GM10266 (cell line): ENCODE measurements around the gene DCUN1D3.
"Not testable (repeated sequence)": the region's sequence is repeated elsewhere in the genome, so short reads cannot be mapped to it uniquely, and the experiment has no call there.

ENCODE experiments used
- DNase-seq: peaks from one replicate; pipeline ENCODE4 v3.0.0; 2012; ENCODE audit errors: extremely low spot score
- TF ChIP-seq, protein P1 (sequence below): IDR thresholded peaks from 2 replicates; pipeline ENCODE4 v1.5.1; 2012; ENCODE audit warnings: mild to moderate bottlenecking, low read depth; ENCODE audit not compliant: control insufficient read depth, insufficient read depth; ENCODE audit errors: missing control alignments

Gene DCUN1D3

DNA sequence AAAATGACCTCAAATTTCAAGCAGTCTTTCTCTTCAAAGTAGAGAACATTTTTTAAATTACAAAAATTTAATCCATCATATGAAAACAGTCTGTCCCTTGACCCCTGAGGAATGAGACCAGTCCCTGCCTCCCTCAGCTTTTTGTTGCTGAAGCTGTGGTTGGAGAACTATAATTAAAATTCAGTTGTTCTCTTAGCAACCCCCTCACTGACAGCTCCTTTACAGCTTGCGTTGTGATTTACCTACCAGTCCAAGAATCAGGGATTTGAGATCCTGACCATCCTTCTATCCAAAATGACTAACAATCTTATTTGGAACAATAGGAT lies 30.2 kb upstream of the DCUN1D3 start:
- TF ChIP-seq, protein P1, sequence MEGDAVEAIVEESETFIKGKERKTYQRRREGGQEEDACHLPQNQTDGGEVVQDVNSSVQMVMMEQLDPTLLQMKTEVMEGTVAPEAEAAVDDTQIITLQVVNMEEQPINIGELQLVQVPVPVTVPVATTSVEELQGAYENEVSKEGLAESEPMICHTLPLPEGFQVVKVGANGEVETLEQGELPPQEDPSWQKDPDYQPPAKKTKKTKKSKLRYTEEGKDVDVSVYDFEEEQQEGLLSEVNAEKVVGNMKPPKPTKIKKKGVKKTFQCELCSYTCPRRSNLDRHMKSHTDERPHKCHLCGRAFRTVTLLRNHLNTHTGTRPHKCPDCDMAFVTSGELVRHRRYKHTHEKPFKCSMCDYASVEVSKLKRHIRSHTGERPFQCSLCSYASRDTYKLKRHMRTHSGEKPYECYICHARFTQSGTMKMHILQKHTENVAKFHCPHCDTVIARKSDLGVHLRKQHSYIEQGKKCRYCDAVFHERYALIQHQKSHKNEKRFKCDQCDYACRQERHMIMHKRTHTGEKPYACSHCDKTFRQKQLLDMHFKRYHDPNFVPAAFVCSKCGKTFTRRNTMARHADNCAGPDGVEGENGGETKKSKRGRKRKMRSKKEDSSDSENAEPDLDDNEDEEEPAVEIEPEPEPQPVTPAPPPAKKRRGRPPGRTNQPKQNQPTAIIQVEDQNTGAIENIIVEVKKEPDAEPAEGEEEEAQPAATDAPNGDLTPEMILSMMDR = no peak

DNA sequence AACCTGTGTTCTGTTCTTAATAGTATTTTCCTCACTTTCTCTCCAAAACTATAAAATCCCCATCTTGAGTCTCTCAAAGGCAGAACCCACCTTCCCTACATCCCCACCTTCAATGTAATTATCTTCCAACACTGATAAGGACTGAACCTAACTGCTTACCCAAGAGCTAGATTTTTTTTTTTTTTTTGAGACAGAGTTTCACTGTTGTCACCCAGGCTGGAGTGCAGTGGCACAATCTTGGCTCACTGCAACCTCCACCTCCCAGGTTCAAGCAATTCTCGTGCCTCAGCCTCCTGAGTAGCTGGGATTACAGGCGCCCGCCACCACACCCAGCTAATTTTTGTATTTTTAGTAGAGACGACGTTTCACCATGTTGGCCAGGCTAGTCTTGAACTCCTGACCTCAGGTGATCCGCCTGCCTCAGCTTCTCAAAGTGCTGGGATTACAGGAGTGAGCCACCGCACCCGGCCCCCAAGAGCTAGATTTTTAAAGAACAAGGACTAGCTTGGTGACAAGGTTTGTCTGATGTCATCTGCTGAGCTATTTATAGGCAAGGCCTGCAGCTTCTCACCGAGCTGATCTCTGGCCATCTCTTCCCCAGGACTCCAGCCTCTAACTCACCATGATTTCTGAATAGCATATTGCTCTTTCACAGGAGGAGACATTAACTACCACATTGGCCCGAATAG lies 29.7 kb upstream of the DCUN1D3 start:
- DNase-seq = not testable (repeated sequence)

More for the DNA sequence above, 30.2 kb upstream of the DCUN1D3 start:
- DNase-seq = no peak

DNA sequence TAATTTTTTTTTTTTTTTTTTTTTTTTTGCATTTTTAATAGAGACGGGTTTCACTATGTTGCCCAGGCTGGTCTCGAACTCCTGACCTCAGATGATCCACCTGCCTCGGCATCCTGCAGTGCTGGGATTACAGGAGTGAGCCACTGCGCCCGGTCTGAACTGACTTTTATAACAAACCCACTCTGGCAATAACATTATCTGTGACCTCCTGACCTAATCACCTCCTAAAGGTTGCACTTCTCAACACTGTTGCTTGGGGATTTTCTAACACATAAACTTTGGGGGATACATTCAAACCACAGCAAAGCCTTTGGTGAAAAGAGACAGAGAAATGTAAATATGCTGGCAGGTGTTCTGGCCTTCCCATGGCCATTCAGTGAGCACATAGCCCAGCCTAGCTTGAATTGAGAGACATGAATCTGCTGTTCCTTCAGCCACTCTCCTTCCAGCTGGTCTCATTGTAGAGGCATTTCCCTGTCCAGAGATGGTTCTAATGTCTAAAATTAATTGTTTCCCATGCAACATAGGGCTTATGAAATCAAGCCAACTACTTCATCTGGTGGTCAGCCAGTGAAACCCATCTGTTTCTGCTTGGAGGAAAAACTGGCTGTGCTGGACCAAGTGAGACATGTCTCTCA lies 28.7 kb upstream of the DCUN1D3 start:
- no peak for DNase-seq
- TF ChIP-seq, protein P1 = no peak

DNA sequence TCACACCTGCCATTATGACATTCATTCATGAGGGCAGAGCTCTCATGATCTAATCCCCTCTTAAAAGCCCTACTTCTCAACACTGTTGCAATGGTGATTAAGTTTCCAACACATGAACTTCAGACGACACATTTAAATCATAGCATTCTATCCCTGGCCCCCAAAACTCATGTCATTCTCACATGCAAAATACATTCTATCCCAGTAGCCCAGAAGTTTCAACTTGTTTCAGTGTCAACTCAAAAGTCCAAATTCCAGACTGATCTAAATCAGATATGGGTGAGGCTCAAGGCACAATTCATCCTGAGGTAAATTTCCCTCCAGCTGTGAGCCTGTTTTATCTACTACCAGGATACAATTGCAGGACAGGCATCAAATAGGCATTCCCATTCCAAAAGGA lies 25.6 kb upstream of the DCUN1D3 start:
- no peak for DNase-seq
- TF ChIP-seq, protein P1 = no peak

DNA sequence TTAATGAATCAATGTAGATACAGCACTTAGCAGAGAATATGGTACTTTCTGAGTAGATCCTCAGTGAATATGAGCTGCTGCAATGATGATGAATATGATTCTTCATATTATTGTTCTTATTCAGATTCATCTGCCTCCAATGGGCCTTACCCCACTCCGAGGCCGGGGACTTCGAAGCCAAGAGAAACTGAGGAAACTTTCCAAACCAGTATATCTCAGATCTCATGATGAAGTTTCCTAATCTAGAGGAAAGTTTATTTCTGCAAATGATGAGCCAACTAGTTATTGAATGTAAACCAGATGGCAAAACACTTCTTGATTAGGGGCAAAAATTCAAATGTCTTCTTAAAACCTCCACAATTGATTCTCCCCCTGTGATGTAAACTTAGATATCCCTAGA lies 23.7 kb upstream of the DCUN1D3 start:
- TF ChIP-seq, protein P1 = no peak
- no peak for DNase-seq

DNA sequence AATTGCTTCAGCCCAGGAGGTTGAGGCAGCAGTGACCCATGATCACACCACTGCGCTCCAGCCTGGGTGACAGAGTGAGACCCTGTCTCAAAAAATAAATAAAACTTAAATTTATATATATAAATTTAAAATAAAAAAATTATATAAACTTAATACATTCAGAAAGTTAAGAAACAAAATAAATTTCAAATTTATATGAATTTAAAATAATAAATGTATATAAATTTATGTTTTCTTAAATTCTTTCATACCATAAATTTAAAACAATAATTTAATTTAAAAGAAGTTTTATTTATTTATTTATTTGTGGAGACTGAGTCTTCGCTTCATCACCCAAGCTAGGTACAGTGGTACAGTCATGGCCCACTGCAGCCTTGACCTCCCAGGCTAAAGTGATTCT lies 20.6 kb upstream of the DCUN1D3 start:
- TF ChIP-seq, protein P1 = no peak
- no peak for DNase-seq

DNA sequence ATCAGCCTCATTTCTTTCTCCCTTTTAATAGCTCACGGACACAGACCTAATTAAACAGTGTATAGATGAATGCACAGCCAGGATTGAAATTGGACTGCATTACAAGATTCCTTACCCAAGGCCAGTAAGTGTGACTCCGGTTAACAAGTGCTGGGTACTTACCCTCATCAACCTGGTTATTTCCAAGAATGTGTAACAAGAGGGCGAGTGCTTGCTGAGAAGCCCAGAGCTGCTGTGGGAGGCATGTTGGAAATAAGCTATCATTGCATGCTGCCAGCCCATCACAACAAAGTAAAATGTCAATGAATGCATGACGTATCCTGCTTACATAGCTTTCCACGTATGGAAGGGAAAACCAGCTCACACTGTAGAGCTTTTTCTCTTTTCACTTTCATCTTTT lies 19.9 kb upstream of the DCUN1D3 start:
- TF ChIP-seq, protein P1 = no peak
- DNase-seq = no peak
